Pancreas (tissue), 10 donors: ENCODE data around the gene EMILIN3. TPM values are rescaled to one million over a fixed set of nuclear protein-coding genes. Genes with fewer than 3 reads are reported as not detected.

Source experiments
- ATAC-seq, 4 donors: fragments of 200-7000 bp; cut with Tn5 transposase; one replicate each; pipeline versions ENCODE4 v1.8.0 to v1.9.1; 2020; ENCODE audit warnings: mild to moderate bottlenecking in 4 of 4, moderate library complexity in 4 of 4
- DNase-seq, 6 donors: peaks; one replicate each; pipeline ENCODE4 v3.0.0-alpha.2; 2020
- FAIRE-seq: peaks from 2 replicates; lab custom pipeline; 2012; peaks lifted over from hg19 to GRCh38; lab: Jason Lieb, UNC
- H3K27ac ChIP-seq, 4 donors: fragments of 200-600 bp; sonication (generic); 1 replicate in 3 of 4; 2 replicates in 1 of 4; pipeline versions ENCODE4 v1.5.0 to v1.8.0; 2020
- H3K27me3 ChIP-seq, 4 donors: fragments of 200-600 bp; one replicate each; pipeline ENCODE4 v1.8.0; 2021
- H3K36me3 ChIP-seq, 3 donors: fragments of 200-600 bp; sonication (generic) in 1 of 3; one replicate each; pipeline versions ENCODE4 v1.5.0 to v1.8.0; 2020 to 2021
- H3K4me1 ChIP-seq, 3 donors: fragments of 200-600 bp; one replicate each; pipeline ENCODE4 v1.8.0; 2021
- H3K4me3 ChIP-seq, 4 donors: fragments of 200-600 bp; sonication (generic) in 2 of 4; one replicate each; pipeline versions ENCODE4 v1.5.0 to v1.8.0; 2020 to 2021
- H3K9me3 ChIP-seq, 4 donors: fragments of 200-600 bp; one replicate each; pipeline ENCODE4 v1.8.0; 2021
- WGBS, 2 donors: extraction: QIAGEN DNeasy Blood & Tissue Kit; methylation state at CpG; one replicate each; pipeline ENCODE4 v1.1.7; 2013; 5-methylcytosine and 5-hydroxymethylcytosine counted together
- intact Hi-C, 3 donors: fragments of 100-400 bp; cut with DNase I; formaldehyde crosslinking; loops; one replicate each; pipeline versions ENCODE4 v1.11.1 to v1.14.2; 2022
- polyA plus RNA-seq, 2 donors: library from polyadenylated mRNA; stranded (reverse); fragments of 200-250 nt; gene quantifications; one replicate each; pipeline ENCODE4 v1.2.3, GENCODE V29; 2013
- total RNA-seq, 6 donors: library from RNA; stranded (reverse); fragmentation: NEBNext Ultra II Directional in 4 of 6; extraction: Animal tissue kit (Norgen Biotek cat#: 25700) in 4 of 6; gene quantifications; one replicate each; pipeline versions ENCODE4 v1.2.1 to v1.2.4, GENCODE V29; 2021 to 2023
- TF ChIP-seq, protein P1 (sequence below), 4 donors: fragments of 200-600 bp; sonication (generic) in 3 of 4; IDR thresholded peaks; one replicate each; pipeline versions ENCODE4 v1.5.0 to v1.8.0; 2021; ENCODE audit warnings: antibody characterized with exemption in 4 of 4
- donor health status: healthy with polysubstance abuse.
- donor health status: DM: no; HTN: no; CAD: no; lungs with moderate emphysema.
- donor health status: DM: no; HTN: no; CAD: no.
- donor health status: control.
- donor health status: control.
- donor health status: Bipolar disorder and iron deficiency.
- donor health status: DM: yes; HTN: yes; CAD: no.
- donor health status: DM: no; HTN: no; CAD: no.
- donor health status: DM: no; HTN: no; CAD: no.
- donor health status: DM: yes; HTN: yes; CAD: no.

Gene EMILIN3
- total and polyA plus RNA-seq, 8 donors: 0.04 to 0.33 (median 0.06) TPM; not detected in 3

DNA sequence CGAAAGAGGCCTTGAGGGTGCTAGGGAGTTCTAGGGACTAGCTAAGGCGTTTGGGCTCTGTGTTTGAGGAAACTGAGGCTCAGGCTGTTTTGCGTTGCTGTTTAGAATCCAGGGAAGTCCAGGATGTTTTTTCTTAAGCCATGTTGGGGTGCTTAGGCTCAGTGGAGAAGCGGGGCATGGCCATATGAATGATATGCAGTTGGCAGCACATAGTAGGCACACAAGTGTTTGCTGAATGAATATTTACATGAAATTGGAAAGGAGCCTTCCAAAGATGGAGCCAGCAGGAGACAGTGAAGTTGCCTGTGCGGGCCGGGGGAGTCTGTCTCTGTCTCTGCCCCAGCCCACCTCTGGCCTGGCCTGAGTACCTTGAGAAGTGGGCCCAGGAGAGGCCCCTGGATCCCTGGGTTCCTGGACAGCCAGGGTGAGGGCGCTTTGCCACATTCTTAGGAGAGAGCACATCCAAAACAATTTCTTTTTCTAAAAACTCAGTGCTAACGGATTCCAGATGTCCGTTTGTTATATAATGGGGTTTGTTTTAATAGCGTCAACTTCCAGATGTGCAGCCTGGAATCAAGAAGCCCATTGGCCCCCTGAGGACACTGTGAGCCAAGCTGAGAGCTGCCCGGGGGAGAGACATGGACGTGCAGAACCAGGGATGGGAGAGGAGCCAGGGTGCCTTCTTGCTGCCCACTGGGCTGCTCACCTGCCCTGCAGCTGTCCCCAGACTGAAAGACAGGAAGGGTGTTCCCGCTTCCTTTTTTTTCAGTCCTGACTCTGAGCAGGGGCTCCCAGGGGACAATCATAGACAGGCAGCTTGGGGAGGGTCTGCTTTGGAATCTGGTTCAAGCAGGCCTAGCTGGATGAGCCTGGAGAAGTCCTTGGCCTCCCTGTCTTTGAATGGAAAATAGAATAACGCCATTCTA is 20.1 kb upstream of the EMILIN3 start:
- no peaks in the 10 kb centered on the region for H3K36me3 ChIP-seq
- 74 to 82% methylated on average over 14 of the region's 14 CpGs for WGBS, 2 donors
- no peak overlapping the region for H3K27ac ChIP-seq
- DNase-seq (no peak), ATAC-seq (no peak), FAIRE-seq (no peak)
- H3K4me1 ChIP-seq: no peaks in the 10 kb centered on the region
- no peaks in the 10 kb centered on the region for H3K9me3 ChIP-seq
- intact Hi-C loops: no loop called here
- H3K4me3 ChIP-seq: no peak overlapping the region
- TF ChIP-seq, protein P1, sequence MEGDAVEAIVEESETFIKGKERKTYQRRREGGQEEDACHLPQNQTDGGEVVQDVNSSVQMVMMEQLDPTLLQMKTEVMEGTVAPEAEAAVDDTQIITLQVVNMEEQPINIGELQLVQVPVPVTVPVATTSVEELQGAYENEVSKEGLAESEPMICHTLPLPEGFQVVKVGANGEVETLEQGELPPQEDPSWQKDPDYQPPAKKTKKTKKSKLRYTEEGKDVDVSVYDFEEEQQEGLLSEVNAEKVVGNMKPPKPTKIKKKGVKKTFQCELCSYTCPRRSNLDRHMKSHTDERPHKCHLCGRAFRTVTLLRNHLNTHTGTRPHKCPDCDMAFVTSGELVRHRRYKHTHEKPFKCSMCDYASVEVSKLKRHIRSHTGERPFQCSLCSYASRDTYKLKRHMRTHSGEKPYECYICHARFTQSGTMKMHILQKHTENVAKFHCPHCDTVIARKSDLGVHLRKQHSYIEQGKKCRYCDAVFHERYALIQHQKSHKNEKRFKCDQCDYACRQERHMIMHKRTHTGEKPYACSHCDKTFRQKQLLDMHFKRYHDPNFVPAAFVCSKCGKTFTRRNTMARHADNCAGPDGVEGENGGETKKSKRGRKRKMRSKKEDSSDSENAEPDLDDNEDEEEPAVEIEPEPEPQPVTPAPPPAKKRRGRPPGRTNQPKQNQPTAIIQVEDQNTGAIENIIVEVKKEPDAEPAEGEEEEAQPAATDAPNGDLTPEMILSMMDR (IDR thresholded peaks at IDR 0.05): no peak
- no peaks in the 10 kb centered on the region for H3K27me3 ChIP-seq

- Histone ChIP-seq H3K27me3 (no peaks in the 10 kb centered on the region), H3K36me3 (no peaks in the 10 kb centered on the region), H3K4me3 (no peak overlapping the region), H3K9me3 (no peaks in the 10 kb centered on the region), H3K27ac (no peak overlapping the region), H3K4me1 (no peaks in the 10 kb centered on the region)
- no peak for FAIRE-seq
- intact Hi-C loops: no loop called here
- no peak for ATAC-seq
- WGBS, 2 donors: 69 to 77% methylated on average over 7 of the region's 7 CpGs
- TF ChIP-seq, protein P1 (IDR thresholded peaks at IDR 0.05): no peak
- no peak for DNase-seq
Measured at GRCh38 chr20:41382791-41383305, 16.2 kb upstream of the EMILIN3 start.

DNA sequence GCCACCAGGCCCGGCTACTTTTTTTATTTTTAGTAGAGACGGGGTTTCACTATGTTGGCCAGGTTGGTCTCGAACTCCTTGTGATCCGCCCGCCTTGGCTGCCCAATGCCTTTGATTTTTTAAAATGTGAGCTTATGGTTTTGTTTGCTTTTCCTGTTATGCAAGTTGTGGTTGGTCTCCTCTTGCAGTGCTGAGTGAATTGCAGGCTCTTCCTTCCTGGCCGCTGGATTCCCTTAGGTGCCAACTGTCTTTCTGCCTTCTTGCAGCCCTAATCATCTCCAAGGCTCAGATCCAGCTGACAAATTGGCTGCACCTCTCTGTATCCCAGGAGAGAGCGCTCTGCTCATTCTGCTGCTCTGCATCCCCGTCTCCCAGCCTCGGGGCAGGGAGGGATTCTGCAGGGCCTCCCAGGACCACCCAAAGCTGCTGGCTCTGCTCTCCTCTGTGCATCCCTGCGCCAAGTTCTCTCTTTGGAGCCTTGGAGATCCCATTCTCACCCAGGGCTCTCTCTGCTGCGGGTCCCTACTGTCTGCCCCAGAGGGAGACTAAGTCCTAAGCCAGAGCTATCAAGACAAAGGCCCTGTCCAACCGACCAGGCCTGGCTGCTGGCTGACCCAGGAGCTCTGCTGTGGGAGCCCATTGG is 14.1 kb upstream of the EMILIN3 start:
- Histone ChIP-seq H3K9me3 (no peaks in the 10 kb centered on the region), H3K27ac (no peak overlapping the region), H3K4me3 (no peak overlapping the region), H3K4me1 (no peaks in the 10 kb centered on the region), H3K27me3 (no peaks in the 10 kb centered on the region), H3K36me3 (no peaks in the 10 kb centered on the region)
- WGBS, 2 donors: 77 to 81% methylated on average over 12 of the region's 12 CpGs
- ATAC-seq: no peak
- FAIRE-seq: no peak
- TF ChIP-seq, protein P1 (IDR thresholded peaks at IDR 0.05): no peak
- DNase-seq: no peak
- intact Hi-C loops: no loop called here

DNA sequence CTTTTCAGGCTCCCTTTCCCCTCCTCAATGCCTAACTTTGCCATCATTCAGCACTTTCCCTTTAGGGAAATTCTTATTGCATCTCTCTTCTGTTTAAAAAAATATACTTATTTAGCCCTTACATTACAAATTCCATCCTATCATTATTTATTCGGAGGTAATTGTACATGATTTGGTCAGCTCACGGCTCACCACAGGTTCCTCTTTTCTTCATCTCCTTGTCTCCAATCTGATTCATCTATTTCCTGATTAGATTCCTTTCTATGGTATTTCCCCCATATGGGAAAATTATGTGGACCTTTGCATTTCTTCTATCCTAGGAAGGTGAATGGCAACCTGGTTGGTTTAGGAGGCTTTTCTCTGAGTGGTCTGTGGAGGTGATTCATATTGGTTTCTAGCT is 12.9 kb upstream of the EMILIN3 start:
- Histone ChIP-seq H3K27ac (no peak overlapping the region), H3K4me3 (no peak overlapping the region), H3K36me3 (no peaks in the 10 kb centered on the region), H3K4me1 (no peaks in the 10 kb centered on the region), H3K27me3 (no peaks in the 10 kb centered on the region), H3K9me3 (no peaks in the 10 kb centered on the region)
- no peak for FAIRE-seq
- TF ChIP-seq, protein P1 (IDR thresholded peaks at IDR 0.05): no peak
- ATAC-seq: no peak
- DNase-seq: no peak
- intact Hi-C loops: no loop called here
- 81 to 90% methylated on average over 2 of the region's 2 CpGs for WGBS, 2 donors
